ENCODE results near the gene LRRN3. TPM values are rescaled to one million over a fixed set of nuclear protein-coding genes. Genes with fewer than 3 reads are reported as not detected.
A peak's percentile ranks its signal among the peaks of the same experiment; 100 is the strongest.

The LRRN3 gene
- 1 to 10 TPM in 1 of 4 donors, under 1 TPM in 3; 0.15 to 1.5 (median 0.38) TPM for total RNA-seq
- polyA plus RNA-seq = 1 to 10 TPM in 1 of 3 donors, under 1 TPM in 2; 0.69 to 1.9 (median 0.82) TPM
- long read RNA-seq, donor 1 = 0 reads
- long read RNA-seq, donor 2, partial matches to known transcripts = 0 of 2 reads
- long read RNA-seq, donor 2, other reads (novel, unspliced or antisense) = 1 of 2 reads

GRCh38 chr7:111090846-111091245 is at the start of gene LRRN3:
LRRN3 (plus strand) TSS chr7:111091127; CDS start chr7:111122773, 31,646 bp downstream.
- ATAC-seq (peak; percentile 91 to 97 (median 94)), DNase-seq (peak; percentile 19 to 58)
- no peaks in the 10 kb centered on the region for H3K36me3 ChIP-seq (ENCODE audit: insufficient read depth in 1 of 2, low read depth in 1 of 2)
- intact Hi-C loops (cut with DNase I) = loop anchor here (2.0 to 5.0 kb wide), 4 partner anchors 396 to 641 kb away; partner anchors contain the start of gene IMMP2L (in 1 of the 2)
- H3K27me3 ChIP-seq (ENCODE audit: insufficient read depth in 3 of 3, low read length in 2 of 3) = no peaks in the 10 kb centered on the region
- H3K27ac ChIP-seq = no peak within 1 kb of the TSS
- no peaks in the 10 kb centered on the region for H3K9me3 ChIP-seq
- TF ChIP-seq CTCF (IDR thresholded peaks at IDR 0.05) = no peak
- WGBS, 3 donors = 5 to 7% (median 7%) methylated on average over 6 of the region's 6 CpGs
- H3K4me1 ChIP-seq = peaks cover 21% of the 10 kb centered on the region
- H3K4me3 ChIP-seq = peak within 1 kb of the TSS; percentile 60

GRCh38 chr7:111041577-111041976 is 49.4 kb upstream of the LRRN3 start:
- Histone ChIP-seq H3K27ac (no peak overlapping the region), H3K36me3 (ENCODE audit: insufficient read depth in 1 of 2, low read depth in 1 of 2) (no peaks in the 10 kb centered on the region), H3K9me3 (no peaks in the 10 kb centered on the region), H3K27me3 (ENCODE audit: insufficient read depth in 3 of 3, low read length in 2 of 3) (no peaks in the 10 kb centered on the region), H3K4me3 (no peak overlapping the region), H3K4me1 (no peaks in the 10 kb centered on the region)
- DNase-seq (no peak), ATAC-seq (peak in 3 of 4 donors; percentile 54 to 69 (median 65))
- intact Hi-C loops (cut with DNase I) = no loop called here
- 91 to 97% (median 96%) methylated on average over 2 of the region's 2 CpGs for WGBS, 3 donors
- TF ChIP-seq CTCF (IDR thresholded peaks at IDR 0.05) = no peak

DNA sequence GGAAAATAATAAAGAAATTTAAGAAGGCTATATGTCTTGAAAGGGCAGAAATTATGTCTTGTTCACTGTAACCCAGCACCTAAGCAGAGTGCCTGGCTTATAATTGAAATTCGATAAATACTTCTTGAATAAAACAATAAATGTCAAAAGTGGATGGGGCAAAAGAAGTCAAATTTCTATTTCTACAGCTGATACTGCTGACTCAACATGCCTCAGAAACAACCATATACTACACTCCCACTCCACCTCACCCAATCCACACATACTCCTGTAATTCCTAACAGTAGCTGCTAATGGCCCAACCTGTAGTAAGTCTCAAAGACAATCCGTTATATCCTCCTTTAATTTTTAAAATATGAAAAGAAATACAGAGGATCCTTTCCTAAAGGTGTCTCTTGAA is 48.1 kb upstream of the LRRN3 start:
- no peak for ATAC-seq
- Histone ChIP-seq H3K4me1 (no peaks in the 10 kb centered on the region), H3K4me3 (no peak overlapping the region), H3K9me3 (no peaks in the 10 kb centered on the region), H3K36me3 (ENCODE audit: insufficient read depth in 1 of 2, low read depth in 1 of 2) (no peaks in the 10 kb centered on the region), H3K27me3 (ENCODE audit: insufficient read depth in 3 of 3, low read length in 2 of 3) (no peaks in the 10 kb centered on the region), H3K27ac (no peak overlapping the region)
- intact Hi-C loops (cut with DNase I) = no loop called here
- TF ChIP-seq CTCF (IDR thresholded peaks at IDR 0.05) = no peak
- DNase-seq = no peak
- WGBS, 3 donors = 77 to 84% (median 80%) methylated on average over 2 of the region's 2 CpGs

- DNase-seq (no peak), ATAC-seq (no peak)
- intact Hi-C loops (cut with DNase I) = no loop called here
- no peak overlapping the region for H3K4me3 ChIP-seq
- no peaks in the 10 kb centered on the region for H3K4me1 ChIP-seq
- H3K36me3 ChIP-seq (ENCODE audit: insufficient read depth in 1 of 2, low read depth in 1 of 2) = no peaks in the 10 kb centered on the region
- no peak overlapping the region for H3K27ac ChIP-seq
- H3K27me3 ChIP-seq (ENCODE audit: insufficient read depth in 3 of 3, low read length in 2 of 3) = no peaks in the 10 kb centered on the region
- H3K9me3 ChIP-seq = no peaks in the 10 kb centered on the region
- no peak for TF ChIP-seq CTCF (IDR thresholded peaks at IDR 0.05)
- WGBS, 3 donors = 95 to 100% (median 97%) methylated on average over 1 of the region's 1 CpG
Observed at GRCh38 chr7:111043561-111043960, 47.4 kb upstream of the LRRN3 start.

DNA sequence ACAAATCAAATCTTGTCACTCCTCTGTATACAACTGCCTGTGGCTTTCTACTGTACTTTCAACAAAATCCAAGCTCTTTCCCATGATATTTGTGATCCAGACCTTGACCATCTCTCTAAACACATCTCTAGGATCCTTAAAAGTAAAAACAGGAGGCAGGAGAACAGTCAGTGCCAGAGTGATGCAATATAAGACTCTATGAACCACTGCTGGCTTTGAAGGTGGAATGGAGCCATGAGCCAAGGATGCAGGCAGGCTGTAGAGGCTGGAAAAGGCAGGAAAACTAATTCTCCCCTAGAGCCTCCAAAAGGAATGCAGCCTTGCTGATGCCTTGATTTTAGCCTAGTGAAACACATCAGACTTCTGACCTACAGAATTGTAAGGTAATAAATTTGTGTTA is 45.5 kb upstream of the LRRN3 start:
- no peak for TF ChIP-seq CTCF (IDR thresholded peaks at IDR 0.05)
- no peaks in the 10 kb centered on the region for H3K4me1 ChIP-seq
- H3K9me3 ChIP-seq = no peaks in the 10 kb centered on the region
- H3K4me3 ChIP-seq = no peak overlapping the region
- ATAC-seq = peak in 1 of 4 donors; percentile 54
- H3K36me3 ChIP-seq (ENCODE audit: insufficient read depth in 1 of 2, low read depth in 1 of 2) = no peaks in the 10 kb centered on the region
- no peak for DNase-seq
- intact Hi-C loops (cut with DNase I) = no loop called here
- H3K27ac ChIP-seq = no peak overlapping the region
- H3K27me3 ChIP-seq (ENCODE audit: insufficient read depth in 3 of 3, low read length in 2 of 3) = no peaks in the 10 kb centered on the region

All from psoas muscle (tissue), 8 donors.